Central memory CD8-positive, alpha-beta T cell (primary cell): ENCODE results near the gene POMGNT2.

ENCODE experiments used
- ATAC-seq: fragments of 150-1000 bp; cut with Tn5 transposase; replicated peaks from 2 replicates; pipeline ENCODE4 v1.10.0; 2022; ENCODE audit warnings: mild to moderate bottlenecking, moderate FRiP score, moderate number of reproducible peaks; ENCODE audit not compliant: poor library complexity, severe bottlenecking; ENCODE audit errors: extremely low read depth
- DNase-seq, 2 donors: peaks; one replicate each; pipeline ENCODE4 v3.0.0; 2021; ENCODE audit warnings: low spot score in 2 of 2
- H3K27ac Mint-ChIP-seq: one replicate; pipeline ENCODE4 v1.8.0; 2022; ENCODE audit warnings: low read depth, mild to moderate bottlenecking, moderate library complexity, mixed read lengths
- H3K27me3 Mint-ChIP-seq: one replicate; pipeline ENCODE4 v1.8.0; 2022; ENCODE audit warnings: mixed read lengths
- H3K36me3 Mint-ChIP-seq: one replicate; pipeline ENCODE4 v1.8.0; 2022; ENCODE audit warnings: mild to moderate bottlenecking, moderate library complexity, mixed read lengths; ENCODE audit not compliant: insufficient read depth
- H3K4me1 Mint-ChIP-seq: one replicate; pipeline ENCODE4 v1.8.0; 2022; ENCODE audit warnings: mixed read lengths
- H3K4me3 Mint-ChIP-seq: one replicate; pipeline ENCODE4 v1.8.0; 2022; ENCODE audit warnings: mild to moderate bottlenecking, moderate library complexity, mixed read lengths
- H3K9me3 Mint-ChIP-seq: one replicate; pipeline ENCODE4 v1.8.0; 2022; ENCODE audit warnings: mixed read lengths

Gene POMGNT2

GRCh38 chr3:43128464-43128863 is 22.6 kb upstream of the POMGNT2 start:
- H3K27ac Mint-ChIP-seq, result no peak overlapping the region
- H3K27me3 Mint-ChIP-seq, result peaks cover 22% of the 10 kb centered on the region
- H3K36me3 Mint-ChIP-seq, result no peaks in the 10 kb centered on the region
- no peak for ATAC-seq
- H3K4me3 Mint-ChIP-seq, result no peak overlapping the region
- DNase-seq, result no peak
- H3K9me3 Mint-ChIP-seq, result peaks cover 6% of the 10 kb centered on the region
- no peaks in the 10 kb centered on the region for H3K4me1 Mint-ChIP-seq

GRCh38 chr3:43126536-43126935 is 20.7 kb upstream of the POMGNT2 start:
- Mint-ChIP-seq H3K4me1 (no peaks in the 10 kb centered on the region), H3K36me3 (peaks cover 2% of the 10 kb centered on the region), H3K27ac (no peak overlapping the region), H3K4me3 (no peak overlapping the region), H3K9me3 (peaks cover 6% of the 10 kb centered on the region), H3K27me3 (peaks cover 39% of the 10 kb centered on the region)
- DNase-seq (no peak), ATAC-seq (no peak)

- H3K27ac Mint-ChIP-seq, result no peak overlapping the region
- peaks cover 6% of the 10 kb centered on the region for H3K9me3 Mint-ChIP-seq
Measured at GRCh38 chr3:43123895-43124294, 18.0 kb upstream of the POMGNT2 start.

GRCh38 chr3:43120937-43121336 is 15.1 kb upstream of the POMGNT2 start:
- peaks cover 2% of the 10 kb centered on the region for H3K36me3 Mint-ChIP-seq
- H3K9me3 Mint-ChIP-seq, result peaks cover 6% of the 10 kb centered on the region
- H3K27ac Mint-ChIP-seq, result no peak overlapping the region
- peaks cover 86% of the 10 kb centered on the region for H3K27me3 Mint-ChIP-seq
- H3K4me3 Mint-ChIP-seq, result no peak overlapping the region
- DNase-seq, result no peak
- H3K4me1 Mint-ChIP-seq, result no peaks in the 10 kb centered on the region
- no peak for ATAC-seq

More at GRCh38 chr3:43123895-43124294, 18.0 kb upstream of the POMGNT2 start:
- peaks cover 2% of the 10 kb centered on the region for H3K36me3 Mint-ChIP-seq
- peaks cover 62% of the 10 kb centered on the region for H3K27me3 Mint-ChIP-seq
- ATAC-seq (no peak), DNase-seq (no peak)
- no peaks in the 10 kb centered on the region for H3K4me1 Mint-ChIP-seq
- H3K4me3 Mint-ChIP-seq, result no peak overlapping the region

GRCh38 chr3:43117257-43117656 is 11.4 kb upstream of the POMGNT2 start:
- no peaks in the 10 kb centered on the region for H3K36me3 Mint-ChIP-seq
- no peak overlapping the region for H3K4me3 Mint-ChIP-seq
- H3K4me1 Mint-ChIP-seq, result no peaks in the 10 kb centered on the region
- H3K9me3 Mint-ChIP-seq, result no peaks in the 10 kb centered on the region
- peaks cover 63% of the 10 kb centered on the region for H3K27me3 Mint-ChIP-seq
- no peak for ATAC-seq
- DNase-seq, result no peak
- H3K27ac Mint-ChIP-seq, result no peak overlapping the region

- H3K27me3 Mint-ChIP-seq, result peaks cover 32% of the 10 kb centered on the region
- ATAC-seq, result no peak
- H3K27ac Mint-ChIP-seq, result no peak overlapping the region
- no peak for DNase-seq
- no peaks in the 10 kb centered on the region for H3K4me1 Mint-ChIP-seq
- no peaks in the 10 kb centered on the region for H3K36me3 Mint-ChIP-seq
- H3K4me3 Mint-ChIP-seq, result no peak overlapping the region
- no peaks in the 10 kb centered on the region for H3K9me3 Mint-ChIP-seq
Measured at GRCh38 chr3:43113671-43114070, 7.8 kb upstream of the POMGNT2 start.

- Mint-ChIP-seq H3K27me3 (no peaks in the 10 kb centered on the region), H3K9me3 (no peaks in the 10 kb centered on the region), H3K27ac (no peak overlapping the region), H3K4me1 (peaks cover 19% of the 10 kb centered on the region), H3K36me3 (no peaks in the 10 kb centered on the region), H3K4me3 (peak overlapping the region; percentile 66)
- DNase-seq (no peak), ATAC-seq (peak; percentile 6)
Measured at GRCh38 chr3:43106293-43106628, 382 bp upstream of the POMGNT2 start.

- Mint-ChIP-seq H3K4me1 (peaks cover 23% of the 10 kb centered on the region), H3K36me3 (no peaks in the 10 kb centered on the region), H3K9me3 (no peaks in the 10 kb centered on the region), H3K4me3 (peak overlapping the region; percentile 66), H3K27ac (no peak overlapping the region), H3K27me3 (no peaks in the 10 kb centered on the region)
- DNase-seq (no peak), ATAC-seq (peak; percentile 28)
Measured at GRCh38 chr3:43104660-43105595, 951 bp downstream of the POMGNT2 start.

GRCh38 chr3:43104039-43104438 is 1.8 kb downstream of the POMGNT2 start:
- H3K4me3 Mint-ChIP-seq, result no peak overlapping the region
- DNase-seq, result no peak
- peaks cover 26% of the 10 kb centered on the region for H3K4me1 Mint-ChIP-seq
- H3K27me3 Mint-ChIP-seq, result no peaks in the 10 kb centered on the region
- no peaks in the 10 kb centered on the region for H3K36me3 Mint-ChIP-seq
- H3K9me3 Mint-ChIP-seq, result no peaks in the 10 kb centered on the region
- ATAC-seq, result no peak
- H3K27ac Mint-ChIP-seq, result no peak overlapping the region

- no peak for ATAC-seq
- no peak for DNase-seq
- H3K4me3 Mint-ChIP-seq, result no peak overlapping the region
Measured at GRCh38 chr3:43102773-43103480, 3.0 kb downstream of the POMGNT2 start.

GRCh38 chr3:43098761-43099160 is 7.1 kb downstream of the POMGNT2 start:
- no peak for ATAC-seq
- H3K4me3 Mint-ChIP-seq, result no peak overlapping the region
- no peak overlapping the region for H3K27ac Mint-ChIP-seq
- peaks cover 3% of the 10 kb centered on the region for H3K36me3 Mint-ChIP-seq
- H3K9me3 Mint-ChIP-seq, result no peaks in the 10 kb centered on the region
- no peak for DNase-seq
- no peaks in the 10 kb centered on the region for H3K27me3 Mint-ChIP-seq
- H3K4me1 Mint-ChIP-seq, result peaks cover 18% of the 10 kb centered on the region

More at GRCh38 chr3:43102773-43103480, 3.0 kb downstream of the POMGNT2 start:
- Mint-ChIP-seq H3K27me3 (no peaks in the 10 kb centered on the region), H3K9me3 (no peaks in the 10 kb centered on the region), H3K4me1 (peaks cover 29% of the 10 kb centered on the region), H3K27ac (no peak overlapping the region), H3K36me3 (peaks cover 3% of the 10 kb centered on the region)

GRCh38 chr3:43097400-43098080 is 8.3 kb downstream of the POMGNT2 start:
- Mint-ChIP-seq H3K4me1 (peaks cover 18% of the 10 kb centered on the region), H3K27ac (no peak overlapping the region), H3K4me3 (no peak overlapping the region), H3K27me3 (no peaks in the 10 kb centered on the region), H3K36me3 (peaks cover 3% of the 10 kb centered on the region), H3K9me3 (no peaks in the 10 kb centered on the region)
- ATAC-seq (no peak), DNase-seq (no peak)
